Ascending aorta (tissue), 2 donors: ENCODE measurements around the gene CFAP45. TPM values are rescaled to one million over a fixed set of nuclear protein-coding genes. Genes with fewer than 3 reads are reported as not detected.

ENCODE experiments used
- DNase-seq, 2 donors: peaks; one replicate each; pipeline ENCODE4 v3.0.0-alpha.2; 2019; ENCODE audit warnings: low spot score in 2 of 2
- H3K27ac ChIP-seq, 2 donors: fragments of 200-600 bp; sonication (generic); one replicate each; pipeline ENCODE4 v1.5.1; 2016 to 2017; ENCODE audit warnings: mild to moderate bottlenecking in 1 of 2
- H3K27me3 ChIP-seq: fragments of 200-600 bp; sonication (generic); one replicate; pipeline ENCODE4 v1.5.1; 2017
- H3K36me3 ChIP-seq, 2 donors: fragments of 200-600 bp; sonication (generic); one replicate each; pipeline ENCODE4 v1.5.1; 2016
- H3K4me1 ChIP-seq, 2 donors: fragments of 200-600 bp; sonication (generic); one replicate each; pipeline ENCODE4 v1.5.1; 2016 to 2017; ENCODE audit warnings: mild to moderate bottlenecking in 1 of 2
- H3K4me3 ChIP-seq, 2 donors: fragments of 200-600 bp; sonication (generic); one replicate each; pipeline ENCODE4 v1.5.1; 2016 to 2017; ENCODE audit warnings: mild to moderate bottlenecking in 1 of 2
- H3K9me3 ChIP-seq, 2 donors: fragments of 200-600 bp; sonication (generic); one replicate each; pipeline ENCODE4 v1.5.1; 2016
- intact Hi-C: fragments of 100-400 bp; cut with DNase I; formaldehyde crosslinking; loops from one replicate; pipeline ENCODE4 v1.15.1; 2023
- total RNA-seq: library from RNA; depleted of rRNA; stranded (reverse); fragments of >200 nt; gene quantifications from one replicate; pipeline ENCODE4 v1.1.0, GENCODE V29; 2016
- TF ChIP-seq, protein P1 (sequence below), 3 experiments: fragments of 200-600 bp in 2 of 3; fragments of 450-650 bp in 1 of 3; sonication (generic) in 2 of 3; IDR thresholded peaks; one replicate each; pipeline ENCODE4 v1.5.1; 2016 to 2019; ENCODE audit warnings: antibody characterized with exemption in 3 of 3, mild to moderate bottlenecking in 1 of 3, moderate library complexity in 1 of 3

The CFAP45 gene
- total RNA-seq, 1 donor from 2014 or later = not detected

DNA sequence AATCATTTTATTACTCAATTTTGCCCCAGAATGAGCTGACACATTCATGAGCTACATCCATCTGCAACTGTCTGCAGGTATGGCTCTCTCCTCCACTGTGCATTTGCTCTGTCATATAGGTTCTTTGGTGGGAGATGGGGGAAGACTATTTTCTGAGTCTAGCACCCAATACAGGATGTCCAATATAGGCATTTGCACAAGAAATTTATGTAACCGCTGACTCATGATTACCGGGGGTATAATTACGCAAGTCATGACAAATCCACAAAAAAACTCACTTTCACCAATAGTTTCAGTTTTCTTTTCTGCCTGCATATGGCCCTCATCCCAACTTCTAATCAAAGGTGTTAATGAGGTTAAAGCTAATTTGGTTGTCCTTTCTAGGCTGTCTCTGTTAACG, 20.0 kb downstream of the CFAP45 start:
- intact Hi-C loops = no loop called here
- no peak for DNase-seq
- Histone ChIP-seq H3K36me3 (no peaks in the 10 kb centered on the region), H3K4me1 (no peaks in the 10 kb centered on the region), H3K27ac (no peak overlapping the region), H3K27me3 (no peaks in the 10 kb centered on the region), H3K4me3 (no peak overlapping the region), H3K9me3 (no peaks in the 10 kb centered on the region)
- TF ChIP-seq, protein P1, sequence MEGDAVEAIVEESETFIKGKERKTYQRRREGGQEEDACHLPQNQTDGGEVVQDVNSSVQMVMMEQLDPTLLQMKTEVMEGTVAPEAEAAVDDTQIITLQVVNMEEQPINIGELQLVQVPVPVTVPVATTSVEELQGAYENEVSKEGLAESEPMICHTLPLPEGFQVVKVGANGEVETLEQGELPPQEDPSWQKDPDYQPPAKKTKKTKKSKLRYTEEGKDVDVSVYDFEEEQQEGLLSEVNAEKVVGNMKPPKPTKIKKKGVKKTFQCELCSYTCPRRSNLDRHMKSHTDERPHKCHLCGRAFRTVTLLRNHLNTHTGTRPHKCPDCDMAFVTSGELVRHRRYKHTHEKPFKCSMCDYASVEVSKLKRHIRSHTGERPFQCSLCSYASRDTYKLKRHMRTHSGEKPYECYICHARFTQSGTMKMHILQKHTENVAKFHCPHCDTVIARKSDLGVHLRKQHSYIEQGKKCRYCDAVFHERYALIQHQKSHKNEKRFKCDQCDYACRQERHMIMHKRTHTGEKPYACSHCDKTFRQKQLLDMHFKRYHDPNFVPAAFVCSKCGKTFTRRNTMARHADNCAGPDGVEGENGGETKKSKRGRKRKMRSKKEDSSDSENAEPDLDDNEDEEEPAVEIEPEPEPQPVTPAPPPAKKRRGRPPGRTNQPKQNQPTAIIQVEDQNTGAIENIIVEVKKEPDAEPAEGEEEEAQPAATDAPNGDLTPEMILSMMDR (IDR thresholded peaks at IDR 0.05) = no peak

DNA sequence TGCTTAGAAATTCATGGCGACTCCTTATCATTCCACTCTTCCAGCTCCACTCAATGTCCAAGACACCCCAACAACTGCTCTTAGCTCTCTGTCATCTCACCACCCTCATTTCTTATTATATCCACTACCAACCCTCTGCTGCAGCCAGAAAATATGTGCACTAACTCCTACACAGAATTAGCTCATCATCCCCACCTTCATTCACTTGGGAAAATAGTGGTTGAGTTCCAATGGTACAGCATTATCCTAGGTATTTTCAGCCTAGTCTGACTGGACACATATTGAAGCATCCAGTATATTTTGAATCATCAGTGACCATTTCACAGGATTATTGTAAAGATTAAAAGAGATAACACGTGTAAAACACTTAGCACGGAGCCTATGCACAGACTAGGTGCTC, 20.8 kb downstream of the CFAP45 start:
- no peak overlapping the region for H3K4me3 ChIP-seq
- intact Hi-C loops = no loop called here
- no peak overlapping the region for H3K27ac ChIP-seq
- TF ChIP-seq, protein P1 (IDR thresholded peaks at IDR 0.05) = no peak
- no peaks in the 10 kb centered on the region for H3K4me1 ChIP-seq
- DNase-seq = no peak
- H3K27me3 ChIP-seq = no peaks in the 10 kb centered on the region
- H3K9me3 ChIP-seq = no peaks in the 10 kb centered on the region
- H3K36me3 ChIP-seq = no peaks in the 10 kb centered on the region

DNA sequence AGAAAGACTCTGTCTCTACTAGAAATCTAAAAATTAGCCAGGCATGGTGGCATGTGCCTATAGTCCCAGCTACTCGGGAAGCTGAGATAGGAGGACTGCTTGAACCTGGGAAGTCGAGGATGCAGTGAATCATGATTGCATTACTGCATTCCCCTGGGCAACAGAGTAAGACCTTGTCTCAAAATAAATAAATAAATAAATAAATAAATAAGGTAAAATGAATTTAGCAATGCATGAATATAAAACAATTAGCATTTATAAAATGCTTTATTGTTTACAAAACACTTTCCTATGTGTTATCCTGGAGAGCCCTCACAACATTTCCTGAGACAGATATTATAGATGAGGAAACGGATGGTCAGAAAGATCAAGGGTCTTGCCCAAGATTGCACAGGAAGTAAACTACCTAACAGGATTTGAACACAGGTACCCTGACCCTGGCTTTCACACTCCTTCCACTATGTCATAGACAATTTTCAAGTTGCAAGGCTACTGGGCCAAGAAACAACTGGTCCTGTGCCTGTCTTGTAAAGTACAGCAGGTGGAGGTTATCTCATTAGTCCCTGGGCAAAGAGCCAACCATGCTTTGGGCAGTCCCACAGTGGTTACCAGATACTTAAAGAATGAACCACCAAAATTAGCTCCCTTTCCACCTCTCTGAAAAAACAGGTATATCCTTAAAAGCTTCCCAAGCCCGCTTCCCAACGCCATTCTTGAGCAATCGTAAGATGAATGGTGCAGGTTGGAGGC, 22.1 kb downstream of the CFAP45 start:
- intact Hi-C loops = no loop called here
- H3K36me3 ChIP-seq = no peaks in the 10 kb centered on the region
- H3K4me1 ChIP-seq = no peaks in the 10 kb centered on the region
- TF ChIP-seq, protein P1 (IDR thresholded peaks at IDR 0.05) = no peak
- H3K27ac ChIP-seq = no peak overlapping the region
- no peak for DNase-seq
- no peaks in the 10 kb centered on the region for H3K27me3 ChIP-seq
- H3K4me3 ChIP-seq = no peak overlapping the region
- H3K9me3 ChIP-seq = no peaks in the 10 kb centered on the region

DNA sequence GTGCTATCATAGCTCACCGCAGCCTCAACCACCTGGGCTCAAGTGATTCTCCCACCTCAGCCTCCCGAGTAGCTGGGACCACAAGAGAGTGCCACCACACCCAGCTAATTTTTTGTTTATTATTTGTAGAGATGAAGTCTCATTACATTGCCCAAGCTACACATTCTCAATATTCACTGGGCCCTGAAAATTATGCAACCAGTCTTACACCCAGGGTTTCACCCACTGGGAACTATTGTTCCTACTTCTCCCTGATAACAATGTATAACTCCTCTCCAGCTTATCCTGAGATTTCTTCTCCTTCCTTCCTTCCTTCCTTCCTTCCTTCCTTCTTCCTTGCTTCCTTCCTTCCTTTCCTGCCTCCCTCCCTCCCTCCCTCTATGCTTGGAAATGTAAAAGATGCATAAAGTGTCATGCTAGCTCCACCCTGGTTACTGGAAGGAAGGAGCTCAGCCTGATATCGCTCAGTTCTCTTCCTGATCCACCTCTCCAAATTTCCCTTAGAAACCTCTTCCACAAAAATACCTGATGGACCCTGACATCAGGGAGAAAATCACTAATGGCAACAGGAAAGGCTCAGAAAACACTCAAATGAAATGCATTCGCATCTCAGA, 26.3 kb downstream of the CFAP45 start:
- Histone ChIP-seq H3K9me3 (no peaks in the 10 kb centered on the region), H3K27me3 (no peaks in the 10 kb centered on the region), H3K4me3 (no peak overlapping the region), H3K27ac (no peak overlapping the region), H3K4me1 (no peaks in the 10 kb centered on the region), H3K36me3 (no peaks in the 10 kb centered on the region)
- DNase-seq = no peak
- intact Hi-C loops = no loop called here
- TF ChIP-seq, protein P1 (IDR thresholded peaks at IDR 0.05) = no peak

DNA sequence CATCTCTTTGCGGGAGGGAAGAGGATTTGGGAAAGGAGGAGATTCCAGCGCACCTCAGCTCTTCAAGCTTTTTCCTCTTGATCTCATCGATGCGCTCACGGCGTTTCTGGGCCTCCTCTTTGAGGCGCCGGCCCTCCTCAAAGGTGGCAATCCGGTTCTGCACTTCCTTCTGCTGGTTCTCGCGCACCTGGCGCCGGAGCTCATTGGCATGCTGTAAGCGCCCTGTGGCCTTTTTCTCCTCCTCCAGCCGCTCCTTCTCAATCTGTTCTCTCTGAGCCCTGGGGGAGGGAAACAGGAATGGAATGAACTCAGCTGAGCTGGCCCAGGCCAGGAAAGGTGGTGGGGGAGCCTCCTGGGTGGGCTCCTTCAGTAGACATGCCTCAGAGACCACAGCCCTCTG, 27.1 kb downstream of the CFAP45 start:
- intact Hi-C loops = no loop called here
- no peaks in the 10 kb centered on the region for H3K36me3 ChIP-seq
- H3K27ac ChIP-seq = no peak overlapping the region
- H3K27me3 ChIP-seq = no peaks in the 10 kb centered on the region
- no peak for DNase-seq
- no peak overlapping the region for H3K4me3 ChIP-seq
- TF ChIP-seq, protein P1 (IDR thresholded peaks at IDR 0.05) = no peak
- H3K4me1 ChIP-seq = no peaks in the 10 kb centered on the region
- H3K9me3 ChIP-seq = no peaks in the 10 kb centered on the region
